H9 (cell line): Measurements from ENCODE around the gene GATD1. TPM values are rescaled to one million over a fixed set of nuclear protein-coding genes. Genes with fewer than 3 reads are reported as not detected.

Experiments
- DNase-seq: peaks from one replicate; pipeline ENCODE4 v3.0.0-alpha.2; 2017
- H2AFZ ChIP-seq: one replicate; pipeline ENCODE4 v1.6.1; 2013; ENCODE audit warnings: mild to moderate bottlenecking, low read length, control low read depth, moderate library complexity
- H2AK5ac ChIP-seq: 2 replicates; pipeline ENCODE4 v1.6.1; 2013; ENCODE audit warnings: low read length, control low read depth, mixed read lengths; ENCODE audit not compliant: insufficient read length
- H2BK120ac ChIP-seq: one replicate; pipeline ENCODE4 v1.6.1; 2013; ENCODE audit warnings: low read depth, mild to moderate bottlenecking, low read length, control low read depth, inconsistent platforms; ENCODE audit not compliant: poor library complexity, severe bottlenecking
- H2BK12ac ChIP-seq: 2 replicates; pipeline ENCODE4 v1.6.1; 2013; ENCODE audit warnings: low read length, control low read depth, mixed read lengths, low read depth; ENCODE audit not compliant: insufficient read length
- H2BK15ac ChIP-seq: 2 replicates; pipeline ENCODE4 v1.6.1; 2013; ENCODE audit warnings: low read depth, low read length, control low read depth
- H2BK20ac ChIP-seq: one replicate; pipeline ENCODE4 v1.6.1; 2013; ENCODE audit warnings: low read depth, mild to moderate bottlenecking, low read length, control low read depth, inconsistent platforms; ENCODE audit not compliant: poor library complexity, severe bottlenecking
- H2BK5ac ChIP-seq: 2 replicates; pipeline ENCODE4 v1.6.1; 2013; ENCODE audit warnings: low read length, control low read depth, mixed read lengths; ENCODE audit not compliant: insufficient read length
- H3K14ac ChIP-seq: 2 replicates; pipeline ENCODE4 v1.6.1; 2013; ENCODE audit warnings: low read length, control low read depth; ENCODE audit not compliant: insufficient read depth
- H3K18ac ChIP-seq: 2 replicates; pipeline ENCODE4 v1.6.1; 2013; ENCODE audit warnings: low read depth, mild to moderate bottlenecking, mixed read lengths, low read length, control low read depth; ENCODE audit not compliant: insufficient read length
- H3K23ac ChIP-seq: 2 replicates; pipeline ENCODE4 v1.6.1; 2013; ENCODE audit warnings: low read length, control low read depth, mixed read lengths, low read depth; ENCODE audit not compliant: insufficient read length
- H3K23me2 ChIP-seq: 2 replicates; pipeline ENCODE4 v1.6.1; 2013; ENCODE audit warnings: low read depth, mild to moderate bottlenecking, mixed read lengths, low read length, control low read depth; ENCODE audit not compliant: insufficient read length, poor library complexity, severe bottlenecking
- H3K27ac ChIP-seq: 2 replicates; pipeline ENCODE4 v1.5.1; 2013; ENCODE audit warnings: low read length, control low read depth, mixed read lengths, low read depth; ENCODE audit not compliant: insufficient read length
- H3K27me3 ChIP-seq: 2 replicates; pipeline ENCODE4 v1.6.1; 2013; ENCODE audit warnings: low read length, control low read depth, inconsistent platforms; ENCODE audit not compliant: insufficient read depth
- H3K4ac ChIP-seq: 2 replicates; pipeline ENCODE4 v1.6.1; 2013; ENCODE audit warnings: low read depth, mild to moderate bottlenecking, control low read depth, inconsistent platforms, low read length, moderate library complexity
- H3K4me1 ChIP-seq: 2 replicates; pipeline ENCODE4 v1.6.1; 2013; ENCODE audit warnings: low read length, control low read depth, inconsistent platforms; ENCODE audit not compliant: insufficient read depth
- H3K4me2 ChIP-seq: 2 replicates; pipeline ENCODE4 v1.6.1; 2013; ENCODE audit warnings: low read length, control low read depth, mixed read lengths; ENCODE audit not compliant: insufficient read length, insufficient read depth
- H3K56ac ChIP-seq: 2 replicates; pipeline ENCODE4 v1.6.1; 2013; ENCODE audit warnings: low read depth, mild to moderate bottlenecking, mixed read lengths, low read length, control low read depth; ENCODE audit not compliant: insufficient read length
- H3K79me1 ChIP-seq: 2 replicates; pipeline ENCODE4 v1.6.1; 2013; ENCODE audit warnings: low read depth, mild to moderate bottlenecking, moderate library complexity, low read length, control low read depth, inconsistent platforms; ENCODE audit not compliant: insufficient read depth, poor library complexity, severe bottlenecking
- H3K79me2 ChIP-seq: 2 replicates; pipeline ENCODE4 v1.6.1; 2013; ENCODE audit warnings: low read length, control low read depth, inconsistent platforms; ENCODE audit not compliant: insufficient read depth
- H3K9ac ChIP-seq: 2 replicates; pipeline ENCODE4 v1.6.1; 2013; ENCODE audit warnings: low read length, control low read depth, mixed read lengths; ENCODE audit not compliant: insufficient read length; ENCODE audit errors: extremely low read depth
- H3K9me3 ChIP-seq: one replicate; pipeline ENCODE4 v1.6.1; 2013; ENCODE audit warnings: low read depth, low read length, inconsistent platforms; ENCODE audit not compliant: control insufficient read depth
- H3T11ph ChIP-seq: one replicate; pipeline ENCODE4 v1.6.1; 2013; ENCODE audit warnings: mild to moderate bottlenecking, low read length, control low read depth, inconsistent platforms
- H4K20me1 ChIP-seq: one replicate; pipeline ENCODE4 v1.6.1; 2013; ENCODE audit not compliant: control insufficient read depth, insufficient read length, insufficient read depth
- H4K5ac ChIP-seq: 2 replicates; pipeline ENCODE4 v1.6.1; 2013; ENCODE audit warnings: low read depth, mild to moderate bottlenecking, mixed read lengths, low read length, control low read depth; ENCODE audit not compliant: insufficient read length
- H4K8ac ChIP-seq: replicated peaks from 2 replicates; pipeline ENCODE4 v1.6.1; 2013; ENCODE audit warnings: low read length, control low read depth, mixed read lengths, low read depth; ENCODE audit not compliant: insufficient read length
- H4K91ac ChIP-seq: 2 replicates; pipeline ENCODE4 v1.6.1; 2013; ENCODE audit warnings: low read depth, mild to moderate bottlenecking, moderate library complexity, mixed read lengths, low read length, control low read depth; ENCODE audit not compliant: insufficient read length
- H3K27ac Mint-ChIP-seq, 3 experiments: 2 replicates in 2 of 3; 3 replicates in 1 of 3; pipeline ENCODE4 v1.8.0; 2020 to 2021; ENCODE audit warnings: mixed read lengths in 3 of 3, mild to moderate bottlenecking in 1 of 3, moderate library complexity in 1 of 3
- H3K27me3 Mint-ChIP-seq: 2 replicates; pipeline ENCODE4 v1.8.0; 2021; ENCODE audit warnings: low read depth, mild to moderate bottlenecking, moderate library complexity, mixed read lengths
- H3K36me3 Mint-ChIP-seq, 3 experiments: 2 replicates in 2 of 3; 3 replicates in 1 of 3; pipeline ENCODE4 v1.8.0; 2020 to 2021; ENCODE audit warnings: low read depth in 3 of 3, mixed read lengths in 3 of 3; ENCODE audit not compliant: insufficient read depth in 1 of 3
- H3K4me1 Mint-ChIP-seq, 2 experiments: 2 replicates each; pipeline ENCODE4 v1.8.0; 2020; ENCODE audit warnings: mixed read lengths in 2 of 2
- H3K4me3 Mint-ChIP-seq, 2 experiments: 2 replicates in 1 of 2; 3 replicates in 1 of 2; pipeline ENCODE4 v1.8.0; 2020 to 2021; ENCODE audit warnings: mild to moderate bottlenecking in 2 of 2, mixed read lengths in 2 of 2, moderate library complexity in 1 of 2
- H3K9me3 Mint-ChIP-seq, 2 experiments: 2 replicates in 1 of 2; 3 replicates in 1 of 2; pipeline ENCODE4 v1.8.0; 2020; ENCODE audit warnings: mild to moderate bottlenecking in 2 of 2, mixed read lengths in 2 of 2, moderate library complexity in 1 of 2
- CTCF ChIP-seq: fragments of 200-600 bp; sonication (generic); conservative IDR thresholded peaks from 3 replicates; pipeline ENCODE4 v1.8.0; 2021; ENCODE audit warnings: antibody characterized with exemption, mild to moderate bottlenecking
- WGBS: extraction: QIAGEN DNeasy Blood & Tissue Kit; methylation state at CpG from one replicate; pipeline ENCODE4 v1.1.7; 2013; ENCODE audit warnings: missing lambda C conversion rate, low lambda C conversion rate, mixed read lengths; ENCODE audit not compliant: insufficient read length; ENCODE audit errors: extremely low coverage; 5-methylcytosine and 5-hydroxymethylcytosine counted together
- total RNA-seq: library from RNA; stranded (reverse); gene quantifications from 2 replicates; pipeline ENCODE4 v1.2.1, GENCODE V29; 2021

The GATD1 gene
- total RNA-seq, 1 experiment from 2014 or later, result 60.0 TPM

GRCh38 chr11:802018-802617, 24.8 kb upstream of the GATD1 start:
- H2AFZ ChIP-seq, result no peak overlapping the region
- no peak overlapping the region for H3K9ac ChIP-seq

More at GRCh38 chr11:802018-802617, 24.8 kb upstream of the GATD1 start:
- Histone ChIP-seq H4K5ac (no peak overlapping the region), H2BK12ac (no peak overlapping the region), H3K56ac (no peak overlapping the region), H4K91ac (no peak overlapping the region), H3K9me3 (no peaks in the 10 kb centered on the region), H4K8ac (no peak overlapping the region), H2BK20ac (no peak overlapping the region), H4K20me1 (no peaks in the 10 kb centered on the region), H2BK120ac (no peak overlapping the region), H3K14ac (no peak overlapping the region), H3K79me1 (no peaks in the 10 kb centered on the region), H3K23me2 (peaks cover 12% of the 10 kb centered on the region), H3K4ac (no peak overlapping the region), H3K4me2 (no peak overlapping the region), H3K27me3 (no peaks in the 10 kb centered on the region), H3K23ac (no peak overlapping the region), H3K27ac (no peak overlapping the region), H3K4me1 (no peaks in the 10 kb centered on the region), H3T11ph (no peak overlapping the region), H3K18ac (no peak overlapping the region), H3K79me2 (no peaks in the 10 kb centered on the region), H2BK5ac (no peak overlapping the region), H2BK15ac (no peak overlapping the region), H2AK5ac (no peak overlapping the region)
- Mint-ChIP-seq H3K36me3 (peaks cover 0 to 8% (median 8%) of the 10 kb centered on the region in 3 experiments; a peak in 4 of 7 replicates), H3K9me3 (no peaks in the 10 kb centered on the region), H3K27me3 (no peaks in the 10 kb centered on the region), H3K4me3 (no peak overlapping the region), H3K4me1 (peaks cover 8 to 9% of the 10 kb centered on the region in 2 experiments), H3K27ac (peak overlapping the region in 1 of 3 experiments; percentile 35; a peak in 1 of 7 replicates)
- WGBS, result no CpG with 5 or more reads among the region's 21 CpGs
- no peak for TF ChIP-seq CTCF
- no peak for DNase-seq
